ENCODE results near the gene SIGLEC5. TPM values are rescaled to one million over a fixed set of nuclear protein-coding genes. Genes with fewer than 3 reads are reported as not detected.

SIGLEC5 gene
- total and polyA plus RNA-seq, 2 of the 13 experiments (the other 11 are each of a cell fraction or from before 2014, with no cell fraction given), result not detected

DNA sequence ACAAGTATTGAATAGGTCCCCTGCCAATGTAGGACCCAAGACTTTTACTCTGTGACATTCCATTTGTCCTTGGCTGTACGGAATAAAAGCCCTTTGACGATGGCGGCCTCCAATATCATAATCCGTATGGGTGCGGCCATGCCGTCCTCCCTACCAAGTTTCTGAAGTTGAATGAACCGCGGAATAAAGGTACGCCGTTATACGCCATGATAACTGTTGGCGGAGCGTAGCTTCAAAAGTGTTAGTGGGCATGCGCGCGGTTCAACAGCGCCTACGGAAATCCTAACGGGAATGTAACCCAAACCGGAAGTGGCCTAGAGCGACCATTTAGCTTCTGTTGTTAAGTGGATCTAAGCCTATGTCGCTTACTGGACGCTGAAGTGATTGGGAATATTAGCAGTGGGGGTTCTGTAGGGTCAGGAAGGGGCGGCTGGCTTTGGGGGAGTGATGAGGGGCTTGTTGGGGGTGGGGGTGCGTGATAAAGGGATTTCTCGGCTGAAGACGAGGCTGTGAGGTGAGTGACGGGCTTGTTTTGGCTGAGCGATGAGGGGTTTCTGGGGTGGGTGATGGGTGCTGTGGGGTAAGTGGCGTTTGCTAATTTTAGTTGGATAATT is 59.1 kb downstream of the SIGLEC5 start, which contains the start of gene ZNF175 (continued):
- TF ChIP-seq, protein P1, sequence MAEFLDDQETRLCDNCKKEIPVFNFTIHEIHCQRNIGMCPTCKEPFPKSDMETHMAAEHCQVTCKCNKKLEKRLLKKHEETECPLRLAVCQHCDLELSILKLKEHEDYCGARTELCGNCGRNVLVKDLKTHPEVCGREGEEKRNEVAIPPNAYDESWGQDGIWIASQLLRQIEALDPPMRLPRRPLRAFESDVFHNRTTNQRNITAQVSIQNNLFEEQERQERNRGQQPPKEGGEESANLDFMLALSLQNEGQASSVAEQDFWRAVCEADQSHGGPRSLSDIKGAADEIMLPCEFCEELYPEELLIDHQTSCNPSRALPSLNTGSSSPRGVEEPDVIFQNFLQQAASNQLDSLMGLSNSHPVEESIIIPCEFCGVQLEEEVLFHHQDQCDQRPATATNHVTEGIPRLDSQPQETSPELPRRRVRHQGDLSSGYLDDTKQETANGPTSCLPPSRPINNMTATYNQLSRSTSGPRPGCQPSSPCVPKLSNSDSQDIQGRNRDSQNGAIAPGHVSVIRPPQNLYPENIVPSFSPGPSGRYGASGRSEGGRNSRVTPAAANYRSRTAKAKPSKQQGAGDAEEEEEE (CRISPR knock-in tag; IDR thresholded peaks at IDR 0.05; ENCODE audit: borderline replicate concordance), result no peak
- TF ChIP-seq ETV6 (CRISPR knock-in tag; conservative IDR thresholded peaks at IDR 0.05) (no peak), DR1 (CRISPR knock-in tag; IDR thresholded peaks at IDR 0.05) (no peak), ZEB1 (IDR thresholded peaks at IDR 0.05; ENCODE audit: insufficient replicate concordance, low read depth) (no peak), ZBTB7A (CRISPR knock-in tag; IDR thresholded peaks at IDR 0.05) (no peak), NR2C2 (CRISPR knock-in tag; IDR thresholded peaks at IDR 0.05; ENCODE audit: borderline replicate concordance) (peak; percentile 83), SRY (CRISPR knock-in tag; IDR thresholded peaks at IDR 0.05) (no peak), MIER3 (CRISPR knock-in tag; IDR thresholded peaks at IDR 0.05; ENCODE audit: borderline replicate concordance) (no peak), ATF1 (CRISPR knock-in tag; IDR thresholded peaks at IDR 0.05) (peak; percentile 56), ARNT2 (CRISPR knock-in tag; IDR thresholded peaks at IDR 0.05; ENCODE audit: low read depth) (no peak), ZNF781 (CRISPR knock-in tag; IDR thresholded peaks at IDR 0.05; ENCODE audit: borderline replicate concordance, not compliant biosample characterization) (no peak), SIX1 (CRISPR knock-in tag; IDR thresholded peaks at IDR 0.05; ENCODE audit: borderline replicate concordance) (peak; percentile 93), ZBTB21 (CRISPR knock-in tag; IDR thresholded peaks at IDR 0.05) (no peak), KDM2A (CRISPR knock-in tag; IDR thresholded peaks at IDR 0.05; ENCODE audit: borderline replicate concordance, low read depth) (no peak), TARDBP (CRISPR knock-in tag; IDR thresholded peaks at IDR 0.05) (no peak), ZNF205 (CRISPR knock-in tag; IDR thresholded peaks at IDR 0.05) (no peak), ZNF180 (CRISPR knock-in tag; IDR thresholded peaks at IDR 0.05; ENCODE audit: borderline replicate concordance, low read depth) (no peak), ZNF468 (CRISPR knock-in tag; IDR thresholded peaks at IDR 0.05) (no peak)
- TF ChIP-seq, protein P2, sequence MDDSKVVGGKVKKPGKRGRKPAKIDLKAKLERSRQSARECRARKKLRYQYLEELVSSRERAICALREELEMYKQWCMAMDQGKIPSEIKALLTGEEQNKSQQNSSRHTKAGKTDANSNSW (CRISPR knock-in tag; IDR thresholded peaks at IDR 0.05; ENCODE audit: borderline replicate concordance), result no peak
- TF ChIP-seq, protein P3, sequence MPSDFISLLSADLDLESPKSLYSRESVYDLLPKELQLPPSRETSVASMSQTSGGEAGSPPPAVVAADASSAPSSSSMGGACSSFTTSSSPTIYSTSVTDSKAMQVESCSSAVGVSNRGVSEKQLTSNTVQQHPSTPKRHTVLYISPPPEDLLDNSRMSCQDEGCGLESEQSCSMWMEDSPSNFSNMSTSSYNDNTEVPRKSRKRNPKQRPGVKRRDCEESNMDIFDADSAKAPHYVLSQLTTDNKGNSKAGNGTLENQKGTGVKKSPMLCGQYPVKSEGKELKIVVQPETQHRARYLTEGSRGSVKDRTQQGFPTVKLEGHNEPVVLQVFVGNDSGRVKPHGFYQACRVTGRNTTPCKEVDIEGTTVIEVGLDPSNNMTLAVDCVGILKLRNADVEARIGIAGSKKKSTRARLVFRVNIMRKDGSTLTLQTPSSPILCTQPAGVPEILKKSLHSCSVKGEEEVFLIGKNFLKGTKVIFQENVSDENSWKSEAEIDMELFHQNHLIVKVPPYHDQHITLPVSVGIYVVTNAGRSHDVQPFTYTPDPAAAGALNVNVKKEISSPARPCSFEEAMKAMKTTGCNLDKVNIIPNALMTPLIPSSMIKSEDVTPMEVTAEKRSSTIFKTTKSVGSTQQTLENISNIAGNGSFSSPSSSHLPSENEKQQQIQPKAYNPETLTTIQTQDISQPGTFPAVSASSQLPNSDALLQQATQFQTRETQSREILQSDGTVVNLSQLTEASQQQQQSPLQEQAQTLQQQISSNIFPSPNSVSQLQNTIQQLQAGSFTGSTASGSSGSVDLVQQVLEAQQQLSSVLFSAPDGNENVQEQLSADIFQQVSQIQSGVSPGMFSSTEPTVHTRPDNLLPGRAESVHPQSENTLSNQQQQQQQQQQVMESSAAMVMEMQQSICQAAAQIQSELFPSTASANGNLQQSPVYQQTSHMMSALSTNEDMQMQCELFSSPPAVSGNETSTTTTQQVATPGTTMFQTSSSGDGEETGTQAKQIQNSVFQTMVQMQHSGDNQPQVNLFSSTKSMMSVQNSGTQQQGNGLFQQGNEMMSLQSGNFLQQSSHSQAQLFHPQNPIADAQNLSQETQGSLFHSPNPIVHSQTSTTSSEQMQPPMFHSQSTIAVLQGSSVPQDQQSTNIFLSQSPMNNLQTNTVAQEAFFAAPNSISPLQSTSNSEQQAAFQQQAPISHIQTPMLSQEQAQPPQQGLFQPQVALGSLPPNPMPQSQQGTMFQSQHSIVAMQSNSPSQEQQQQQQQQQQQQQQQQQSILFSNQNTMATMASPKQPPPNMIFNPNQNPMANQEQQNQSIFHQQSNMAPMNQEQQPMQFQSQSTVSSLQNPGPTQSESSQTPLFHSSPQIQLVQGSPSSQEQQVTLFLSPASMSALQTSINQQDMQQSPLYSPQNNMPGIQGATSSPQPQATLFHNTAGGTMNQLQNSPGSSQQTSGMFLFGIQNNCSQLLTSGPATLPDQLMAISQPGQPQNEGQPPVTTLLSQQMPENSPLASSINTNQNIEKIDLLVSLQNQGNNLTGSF (CRISPR knock-in tag; IDR thresholded peaks at IDR 0.05), result no peak
- TF ChIP-seq, protein P4, sequence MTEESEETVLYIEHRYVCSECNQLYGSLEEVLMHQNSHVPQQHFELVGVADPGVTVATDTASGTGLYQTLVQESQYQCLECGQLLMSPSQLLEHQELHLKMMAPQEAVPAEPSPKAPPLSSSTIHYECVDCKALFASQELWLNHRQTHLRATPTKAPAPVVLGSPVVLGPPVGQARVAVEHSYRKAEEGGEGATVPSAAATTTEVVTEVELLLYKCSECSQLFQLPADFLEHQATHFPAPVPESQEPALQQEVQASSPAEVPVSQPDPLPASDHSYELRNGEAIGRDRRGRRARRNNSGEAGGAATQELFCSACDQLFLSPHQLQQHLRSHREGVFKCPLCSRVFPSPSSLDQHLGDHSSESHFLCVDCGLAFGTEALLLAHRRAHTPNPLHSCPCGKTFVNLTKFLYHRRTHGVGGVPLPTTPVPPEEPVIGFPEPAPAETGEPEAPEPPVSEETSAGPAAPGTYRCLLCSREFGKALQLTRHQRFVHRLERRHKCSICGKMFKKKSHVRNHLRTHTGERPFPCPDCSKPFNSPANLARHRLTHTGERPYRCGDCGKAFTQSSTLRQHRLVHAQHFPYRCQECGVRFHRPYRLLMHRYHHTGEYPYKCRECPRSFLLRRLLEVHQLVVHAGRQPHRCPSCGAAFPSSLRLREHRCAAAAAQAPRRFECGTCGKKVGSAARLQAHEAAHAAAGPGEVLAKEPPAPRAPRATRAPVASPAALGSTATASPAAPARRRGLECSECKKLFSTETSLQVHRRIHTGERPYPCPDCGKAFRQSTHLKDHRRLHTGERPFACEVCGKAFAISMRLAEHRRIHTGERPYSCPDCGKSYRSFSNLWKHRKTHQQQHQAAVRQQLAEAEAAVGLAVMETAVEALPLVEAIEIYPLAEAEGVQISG (CRISPR knock-in tag; IDR thresholded peaks at IDR 0.05), result peak; percentile 99
